ENCODE measurements around the gene IFI30. TPM values are rescaled to one million over a fixed set of nuclear protein-coding genes. Genes with fewer than 3 reads are reported as not detected.
A peak's percentile ranks its signal among the peaks of the same experiment; 100 is the strongest.

Gene IFI30
- total RNA-seq, 1 donor, result 24.2 TPM

- H3K4me3 ChIP-seq (ENCODE audit: low read depth, low read length), result peak overlapping the region; percentile 21
- DNase-seq (ENCODE audit: low read depth), result no peak
- TF ChIP-seq CTCF (IDR thresholded peaks at IDR 0.05; ENCODE audit: insufficient read depth, low read depth, low read length), result no peak
These were observed 12.0 kb upstream of the IFI30 start for GRCh38 chr19:18161636-18162002.

GRCh38 chr19:18164072-18164471 lies 9.5 kb upstream of the IFI30 start:
- no peak overlapping the region for H3K4me3 ChIP-seq (ENCODE audit: low read depth, low read length)
- no peak for DNase-seq (ENCODE audit: low read depth)
- TF ChIP-seq CTCF (IDR thresholded peaks at IDR 0.05; ENCODE audit: insufficient read depth, low read depth, low read length), result no peak

GRCh38 chr19:18165794-18166544 lies 7.6 kb upstream of the IFI30 start:
- no peak for TF ChIP-seq CTCF (IDR thresholded peaks at IDR 0.05; ENCODE audit: insufficient read depth, low read depth, low read length)
- H3K4me3 ChIP-seq (ENCODE audit: low read depth, low read length), result no peak overlapping the region
- no peak for DNase-seq (ENCODE audit: low read depth)

GRCh38 chr19:18167011-18167410 lies 6.6 kb upstream of the IFI30 start:
- no peak for TF ChIP-seq CTCF (IDR thresholded peaks at IDR 0.05; ENCODE audit: insufficient read depth, low read depth, low read length)
- H3K4me3 ChIP-seq (ENCODE audit: low read depth, low read length), result no peak overlapping the region
- DNase-seq (ENCODE audit: low read depth), result no peak

- TF ChIP-seq CTCF (IDR thresholded peaks at IDR 0.05; ENCODE audit: insufficient read depth, low read depth, low read length), result peak; percentile 83
- H3K4me3 ChIP-seq (ENCODE audit: low read depth, low read length), result no peak overlapping the region
- peak; percentile 39 for DNase-seq (ENCODE audit: low read depth)
These were observed 5.5 kb upstream of the IFI30 start for GRCh38 chr19:18167975-18168645.

GRCh38 chr19:18168673-18169381 lies 4.8 kb upstream of the IFI30 start:
- no peak for TF ChIP-seq CTCF (IDR thresholded peaks at IDR 0.05; ENCODE audit: insufficient read depth, low read depth, low read length)
- DNase-seq (ENCODE audit: low read depth), result no peak
- H3K4me3 ChIP-seq (ENCODE audit: low read depth, low read length), result no peak overlapping the region
